ENCODE measurements around the gene LEMD2. TPM values are rescaled to one million over a fixed set of nuclear protein-coding genes. Genes with fewer than 3 reads are reported as not detected.

Gene LEMD2
- total and polyA plus RNA-seq, 9 of the 15 experiments (the other 6 are each of a cell fraction or from before 2014, with no cell fraction given), result 0.32 to 46.3 (median 30.8) TPM

- Histone ChIP-seq H3K36me3 (ENCODE audit: control insufficient read depth, insufficient read depth, low read length) (no peaks in the 10 kb centered on the region), H3K4me3 (no peak overlapping the region), H2AFZ (ENCODE audit: low read depth, low read length) (no peak overlapping the region), H3K9me3 (replicated peaks; ENCODE audit: control insufficient read depth, insufficient read depth, low read depth, low read length) (no peaks in the 10 kb centered on the region), H4K20me1 (replicated peaks; ENCODE audit: control insufficient read depth, insufficient read depth, low read length) (peaks cover 7% of the 10 kb centered on the region; the same call in 1 of the 2 replicates), H3K4me1 (replicated peaks in 1 of 2; ENCODE audit: control insufficient read depth in 2 of 2, insufficient read depth in 2 of 2, low read length in 2 of 2) (peaks cover 0 to 9% of the 10 kb centered on the region in 2 experiments; a peak in 2 of 5 replicates), H3K4me2 (ENCODE audit: insufficient read depth, low read length) (no peak overlapping the region), H3K27ac (ENCODE audit: extremely low read depth, low read depth, low read length) (no peak overlapping the region), H3K27me3 (ENCODE audit: control insufficient read depth in 2 of 2, insufficient read depth in 2 of 2, low read length in 2 of 2) (peaks cover 20 to 78% of the 10 kb centered on the region in 2 experiments), H3K79me2 (ENCODE audit: control insufficient read depth, insufficient read depth, low read length) (no peaks in the 10 kb centered on the region), H3K9me1 (ENCODE audit: control insufficient read depth, insufficient read depth, low read length) (no peaks in the 10 kb centered on the region), H3K9ac (ENCODE audit: insufficient read depth in 1 of 2, low read depth in 2 of 2, low read length in 2 of 2) (peak overlapping the region in 1 of 2 experiments; percentile 22; a peak in 1 of 4 replicates)
- WGBS (ENCODE audit: insufficient coverage, low coverage, missing lambda C conversion rate), result 43% methylated on average over 2 of the region's 2 CpGs
- ChIA-PET POLR2A (interaction anchor here (1.5 to 3.3 kb wide), 2 partner anchors 12 to 17 kb away, joined by 7 to 10 read pairs; no protein-coding TSS in a partner anchor), CTCF (ENCODE audit: low intra/inter-chr PET ratio) (no interaction called here)
- no peak for TF ChIP-seq ZNF436 (CRISPR knock-in tag; IDR thresholded peaks at IDR 0.05)
- TF ChIP-seq ZNF174 (CRISPR knock-in tag; IDR thresholded peaks at IDR 0.05), result no peak
- no peak for TF ChIP-seq ZNF384 (IDR thresholded peaks at IDR 0.05; ENCODE audit: low read depth, low read length)
- TF ChIP-seq HDAC8 (tag; IDR thresholded peaks at IDR 0.05), result no peak
- no peak for TF ChIP-seq MTA2 (IDR thresholded peaks at IDR 0.05; ENCODE audit: low read depth)
- no peak for TF ChIP-seq PKNOX1 (IDR thresholded peaks at IDR 0.05)
- no peak for TF ChIP-seq IFI16 (CRISPR knock-in tag; IDR thresholded peaks at IDR 0.05)
- TF ChIP-seq THAP7 (CRISPR knock-in tag; IDR thresholded peaks at IDR 0.05), result no peak
- no peak for TF ChIP-seq HSF4 (CRISPR knock-in tag; IDR thresholded peaks at IDR 0.05; ENCODE audit: borderline replicate concordance)
- no peak for TF ChIP-seq CCAR2 (IDR thresholded peaks at IDR 0.05; ENCODE audit: low read depth, low read length)
- no peak for TF ChIP-seq TBL1XR1 (IDR thresholded peaks at IDR 0.05; ENCODE audit: low read length in 2 of 2)
- no peak for TF ChIP-seq IRF9 (tag; IDR thresholded peaks at IDR 0.05)
- no peak for TF ChIP-seq NFXL1 (CRISPR knock-in tag; IDR thresholded peaks at IDR 0.05)
- no peak for TF ChIP-seq ZFP36 (IDR thresholded peaks at IDR 0.05; ENCODE audit: low read depth, low read length, partially characterized antibody)
- no peak for TF ChIP-seq CAMTA2 (CRISPR knock-in tag; conservative IDR thresholded peaks at IDR 0.05)
- FAIRE-seq, result no peak
- BruUV-seq (replicated peaks), result no TSS peak
- ATAC-seq, result no peak
- intact Hi-C loops (cut with micrococcal nuclease) (no loop called here), in situ Hi-C loops (cut with MboI) (no loop called here)
- no peak for DNase-seq (ENCODE audit: extremely low read depth in 1 of 4, low spot score in 3 of 4)
Measured at GRCh38 chr6:33823806-33824205, 34.9 kb upstream of the LEMD2 start.

Measured in K562 (cell line).